ENCODE measurements around the gene WDR74. TPM values are rescaled to one million over a fixed set of nuclear protein-coding genes. Genes with fewer than 3 reads are reported as not detected.
A peak's percentile ranks its signal among the peaks of the same experiment; 100 is the strongest.

Gene WDR74
- total and polyA plus RNA-seq, 5 donors: 17.9 to 28.7 (median 25.2) TPM

DNA sequence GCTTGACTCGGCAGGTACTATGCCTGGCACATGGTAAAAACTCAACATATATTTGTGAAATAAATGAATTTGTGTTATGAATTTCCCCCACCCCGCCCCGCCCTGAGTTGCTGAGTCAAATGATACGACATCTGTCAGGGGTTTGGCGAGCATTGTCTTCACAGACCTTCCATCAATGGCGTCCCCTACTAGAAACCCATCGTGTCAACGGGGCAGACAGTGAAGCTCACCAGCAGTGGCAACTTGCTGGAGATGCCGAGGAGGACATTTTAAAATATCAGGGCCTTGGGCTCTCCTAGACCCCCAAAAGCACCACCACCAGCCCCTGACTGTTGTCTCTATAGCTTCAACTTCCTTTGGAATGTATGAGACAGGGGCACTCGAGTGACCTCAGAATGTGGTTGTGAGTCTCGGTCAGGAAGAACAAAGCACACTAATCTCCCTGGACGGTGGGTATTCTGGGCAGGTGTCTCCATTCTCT, 33.4 kb downstream of the WDR74 start:
- Histone ChIP-seq H3K27ac (ENCODE audit: low read length) (peak overlapping the region; percentile 95), H3K4me1 (ENCODE audit: control insufficient read depth, insufficient read depth, low read length) (peaks cover 3% of the 10 kb centered on the region), H3K27me3 (ENCODE audit: control insufficient read depth, insufficient read depth) (no peaks in the 10 kb centered on the region), H3K9me3 (ENCODE audit: control insufficient read depth, low read length) (no peaks in the 10 kb centered on the region), H3K4me3 (ENCODE audit: low read length) (peak overlapping the region; percentile 79)
- DNase-seq (peak in 1 of 3 donors; percentile 44), ATAC-seq (peak in 1 of 2 donors; percentile 7)
- 23% methylated on average over 12 of the region's 12 CpGs for WGBS
- intact Hi-C loops (cut with DNase I): no loop called here

DNA sequence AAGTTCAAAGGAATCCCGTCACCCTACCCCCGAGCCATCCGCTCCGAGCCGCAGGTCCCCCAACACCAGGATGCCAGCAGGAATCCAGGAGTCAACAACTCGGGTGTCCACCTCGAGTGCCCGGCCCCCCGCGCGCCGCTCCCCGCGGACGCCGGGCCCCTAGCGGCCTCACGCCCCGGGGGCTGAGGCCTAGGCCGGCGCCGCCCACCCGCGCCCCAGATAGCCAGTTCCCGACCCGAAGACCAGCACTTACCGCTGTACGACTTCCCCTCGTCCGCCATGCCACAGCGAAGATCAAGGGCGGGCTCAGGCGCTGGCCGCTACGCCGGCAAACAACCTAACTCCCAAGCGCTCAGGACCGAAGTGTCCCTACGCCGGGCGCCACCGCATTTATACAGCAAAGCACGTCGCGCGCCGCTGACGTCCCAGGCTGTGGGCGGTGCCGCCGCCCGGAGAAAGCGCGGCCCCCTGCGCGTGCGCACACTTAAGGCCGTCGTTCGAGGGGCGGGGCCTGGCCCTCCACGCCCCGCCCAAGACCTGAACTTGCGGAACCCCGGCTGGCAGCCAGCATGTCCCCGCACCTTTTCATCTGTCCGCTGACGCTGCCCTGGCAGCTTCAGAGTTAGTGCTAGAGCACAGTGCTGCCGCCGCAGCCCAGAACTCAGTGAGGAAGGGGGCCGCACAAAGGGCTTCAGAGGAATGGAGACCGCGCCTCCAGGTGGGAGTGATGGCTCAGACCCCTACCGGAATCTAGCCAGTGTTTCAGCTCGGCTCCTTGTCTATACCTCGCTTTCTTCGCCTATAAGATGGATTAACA, 34.1 kb downstream of the WDR74 start, which contains the start of gene NXF1:
NXF1 (minus strand) TSS at position 365 of the 817 bp plus-strand sequence; CDS start at position 281, 84 bp downstream.
- intact Hi-C loops (cut with DNase I): no loop called here
- Histone ChIP-seq H3K9me3 (ENCODE audit: control insufficient read depth, low read length) (no peaks in the 10 kb centered on the region), H3K27ac (ENCODE audit: low read length) (peak within 1 kb of the TSS; percentile 95), H3K4me1 (ENCODE audit: control insufficient read depth, insufficient read depth, low read length) (peaks cover 3% of the 10 kb centered on the region), H3K4me3 (ENCODE audit: low read length) (peak within 1 kb of the TSS; percentile 79), H3K27me3 (ENCODE audit: control insufficient read depth, insufficient read depth) (no peaks in the 10 kb centered on the region)
- under 1% methylated on average over 77 of the region's 77 CpGs for WGBS
- peak; percentile 94 to 95 for ATAC-seq
- DNase-seq: peak; percentile 94 to 98 (median 98)

DNA sequence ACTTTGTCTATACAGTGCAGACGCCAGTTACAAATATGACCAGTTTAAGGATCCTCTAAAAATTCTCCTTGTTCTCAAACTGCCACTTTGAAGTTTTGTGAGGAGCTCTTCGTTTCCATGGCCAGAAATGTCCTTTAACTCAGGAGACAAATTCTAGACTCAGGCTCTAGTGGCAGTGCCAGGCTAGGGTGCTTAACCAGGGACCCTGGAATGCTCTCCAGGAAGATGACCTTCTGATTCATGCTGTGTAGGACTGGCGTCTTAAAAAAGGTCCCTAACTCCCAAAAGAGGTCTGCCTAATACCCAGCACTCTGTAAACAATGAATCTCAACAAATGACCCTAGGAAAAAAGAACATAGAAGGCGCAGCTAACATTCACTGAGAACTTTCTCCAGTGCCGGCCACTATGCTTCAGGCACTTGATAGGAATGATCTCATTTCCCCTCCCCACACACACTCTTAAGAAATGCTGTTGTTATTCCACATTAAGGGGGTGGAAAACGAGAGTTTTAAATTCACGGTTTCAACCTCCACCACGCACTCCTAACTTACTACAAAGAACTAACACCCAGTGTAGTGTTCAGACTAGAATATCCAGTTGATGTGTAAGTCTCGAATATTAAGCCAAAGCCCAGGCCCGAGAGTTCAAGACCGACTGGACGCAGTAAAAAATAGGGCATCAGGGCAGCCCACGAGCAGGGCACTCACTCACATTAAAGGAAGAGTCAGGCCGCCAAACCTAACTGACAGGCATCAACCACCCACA, 34.9 kb downstream of the WDR74 start:
- ATAC-seq (peak in 1 of 2 donors; percentile 1), DNase-seq (peak in 1 of 3 donors; percentile 7)
- 2% methylated on average over 14 of the region's 14 CpGs for WGBS

DNA sequence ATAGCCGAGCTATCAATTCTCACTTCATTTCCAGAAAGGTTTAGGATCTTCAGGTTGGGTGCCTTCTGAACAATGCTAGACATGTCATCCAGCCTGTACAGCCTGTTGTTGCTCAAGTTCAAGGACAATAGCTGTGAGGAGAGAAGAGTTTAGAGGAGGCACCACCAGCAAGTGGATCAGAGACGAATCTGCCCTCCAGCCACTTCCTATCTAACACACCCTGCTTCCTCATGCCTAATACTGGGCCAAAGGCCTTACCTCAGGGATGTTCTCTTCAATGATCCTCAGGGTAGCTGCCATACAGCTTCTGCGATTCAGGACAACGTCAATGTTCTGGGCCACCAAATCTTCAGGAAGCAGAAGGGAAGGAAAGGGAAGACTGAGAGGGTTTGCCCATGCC, 38.3 kb downstream of the WDR74 start:
- intact Hi-C loops (cut with DNase I): loop anchor here in 1 of 4 donors (5.0 kb wide), 1 partner anchor 36 kb away; the partner anchor contains the start of gene WDR74
- Histone ChIP-seq H3K4me3 (ENCODE audit: low read length) (no peak overlapping the region), H3K4me1 (ENCODE audit: control insufficient read depth, insufficient read depth, low read length) (peaks cover 2% of the 10 kb centered on the region), H3K9me3 (ENCODE audit: control insufficient read depth, low read length) (no peaks in the 10 kb centered on the region), H3K27me3 (ENCODE audit: control insufficient read depth, insufficient read depth) (no peaks in the 10 kb centered on the region), H3K27ac (ENCODE audit: low read length) (no peak overlapping the region)
- ATAC-seq (no peak), DNase-seq (peak in 1 of 3 donors; percentile 12)
- 81% methylated on average over 4 of the region's 4 CpGs for WGBS

More for the DNA sequence above, 34.9 kb downstream of the WDR74 start:
- intact Hi-C loops (cut with DNase I): loop anchor here in 1 of 4 donors (5.0 kb wide), 1 partner anchor 33 kb away; the partner anchor contains the start of gene WDR74
- Histone ChIP-seq H3K9me3 (ENCODE audit: control insufficient read depth, low read length) (no peaks in the 10 kb centered on the region), H3K4me3 (ENCODE audit: low read length) (peak overlapping the region; percentile 79), H3K4me1 (ENCODE audit: control insufficient read depth, insufficient read depth, low read length) (peaks cover 3% of the 10 kb centered on the region), H3K27ac (ENCODE audit: low read length) (peak overlapping the region; percentile 91), H3K27me3 (ENCODE audit: control insufficient read depth, insufficient read depth) (no peaks in the 10 kb centered on the region)

DNA sequence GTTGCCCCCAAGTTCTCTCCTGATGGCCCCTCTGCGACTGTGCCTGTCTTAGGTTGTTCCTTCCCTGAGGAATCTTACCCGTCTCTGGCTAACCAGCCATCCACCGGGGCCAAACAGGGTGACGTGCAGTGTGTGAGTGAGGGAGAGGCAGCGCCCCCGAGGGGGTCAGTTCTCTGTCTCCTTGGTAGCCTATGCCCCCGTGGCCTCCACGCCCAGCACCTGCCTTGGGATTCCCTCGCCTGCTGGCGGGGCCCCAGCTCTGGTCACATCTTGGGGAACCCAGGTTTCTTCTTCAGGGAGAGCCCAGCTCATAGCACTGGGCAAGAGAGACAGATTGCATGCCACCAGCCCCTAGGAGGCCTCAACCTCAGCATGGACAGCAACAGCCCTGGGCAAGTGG, 39.9 kb downstream of the WDR74 start:
- H3K4me3 ChIP-seq (ENCODE audit: low read length): no peak overlapping the region
- no peaks in the 10 kb centered on the region for H3K4me1 ChIP-seq (ENCODE audit: control insufficient read depth, insufficient read depth, low read length)
- ATAC-seq: no peak
- H3K9me3 ChIP-seq (ENCODE audit: control insufficient read depth, low read length): no peaks in the 10 kb centered on the region
- no peaks in the 10 kb centered on the region for H3K27me3 ChIP-seq (ENCODE audit: control insufficient read depth, insufficient read depth)
- DNase-seq: peak in 1 of 3 donors; percentile 54
- 91% methylated on average over 10 of the region's 10 CpGs for WGBS
- intact Hi-C loops (cut with DNase I): no loop called here
- H3K27ac ChIP-seq (ENCODE audit: low read length): no peak overlapping the region

DNA sequence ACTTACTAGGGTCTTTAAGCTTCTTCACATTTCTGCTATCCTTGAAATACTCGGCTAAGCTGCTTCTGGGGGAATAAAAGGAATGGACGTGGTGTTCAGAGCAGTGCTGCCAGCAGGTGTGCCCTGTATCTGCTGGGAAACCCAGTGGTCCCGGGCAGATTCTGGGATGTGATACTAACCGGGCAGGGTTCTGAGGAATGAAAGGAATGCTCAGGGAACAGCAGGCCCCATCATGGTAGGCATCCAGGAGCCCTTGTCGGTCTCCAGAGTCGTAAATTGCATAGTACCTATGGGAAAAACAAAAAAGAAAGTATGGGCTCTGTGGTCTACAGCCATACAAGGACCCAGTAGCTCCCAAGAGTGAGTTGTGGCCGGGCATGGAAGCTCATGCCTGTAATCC, 43.1 kb downstream of the WDR74 start:
- ATAC-seq: no peak
- peak in 1 of 3 donors; percentile 6 for DNase-seq
- Histone ChIP-seq H3K27ac (ENCODE audit: low read length) (no peak overlapping the region), H3K4me1 (ENCODE audit: control insufficient read depth, insufficient read depth, low read length) (peaks cover 4% of the 10 kb centered on the region), H3K4me3 (ENCODE audit: low read length) (no peak overlapping the region), H3K9me3 (ENCODE audit: control insufficient read depth, low read length) (no peaks in the 10 kb centered on the region), H3K27me3 (ENCODE audit: control insufficient read depth, insufficient read depth) (no peaks in the 10 kb centered on the region)
- WGBS: 85% methylated on average over 7 of the region's 7 CpGs
- intact Hi-C loops (cut with DNase I): no loop called here

DNA sequence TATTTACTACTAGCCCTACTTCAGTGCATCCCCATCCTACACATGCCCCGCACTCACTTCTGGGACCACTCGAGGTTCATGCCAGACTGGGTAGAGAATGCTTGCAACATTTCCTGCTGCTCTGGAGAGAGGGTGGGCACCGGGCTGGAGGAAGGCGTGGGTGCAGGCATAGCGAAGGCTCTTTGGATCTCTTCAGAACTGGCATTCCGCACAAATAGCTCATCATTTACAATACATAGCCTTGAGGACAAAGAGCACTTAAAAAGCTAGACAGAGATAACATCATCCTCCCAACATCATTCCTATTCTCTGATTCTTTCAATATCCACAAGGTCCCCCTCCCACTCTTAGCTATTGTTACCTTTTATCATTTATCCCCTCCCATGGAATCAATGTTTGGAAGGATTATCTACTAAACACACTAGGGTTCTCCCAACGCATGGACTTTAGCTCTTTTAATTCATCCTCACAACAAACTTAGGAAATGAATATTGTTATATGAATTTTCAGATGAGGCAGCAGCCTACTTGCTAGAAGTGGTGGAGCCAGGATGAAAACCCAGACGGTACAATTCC, 45.1 kb downstream of the WDR74 start:
- H3K4me1 ChIP-seq (ENCODE audit: control insufficient read depth, insufficient read depth, low read length): peaks cover 6% of the 10 kb centered on the region
- ATAC-seq: no peak
- no peaks in the 10 kb centered on the region for H3K9me3 ChIP-seq (ENCODE audit: control insufficient read depth, low read length)
- no peak overlapping the region for H3K27ac ChIP-seq (ENCODE audit: low read length)
- peak in 1 of 3 donors; percentile 10 for DNase-seq
- no peaks in the 10 kb centered on the region for H3K27me3 ChIP-seq (ENCODE audit: control insufficient read depth, insufficient read depth)
- WGBS: 88% methylated on average over 8 of the region's 8 CpGs
- intact Hi-C loops (cut with DNase I): loop anchor here in 1 of 4 donors (5.0 kb wide), 1 partner anchor 38 kb away; the partner anchor contains the start of genes STX5 and TEX54
- no peak overlapping the region for H3K4me3 ChIP-seq (ENCODE audit: low read length)

DNA sequence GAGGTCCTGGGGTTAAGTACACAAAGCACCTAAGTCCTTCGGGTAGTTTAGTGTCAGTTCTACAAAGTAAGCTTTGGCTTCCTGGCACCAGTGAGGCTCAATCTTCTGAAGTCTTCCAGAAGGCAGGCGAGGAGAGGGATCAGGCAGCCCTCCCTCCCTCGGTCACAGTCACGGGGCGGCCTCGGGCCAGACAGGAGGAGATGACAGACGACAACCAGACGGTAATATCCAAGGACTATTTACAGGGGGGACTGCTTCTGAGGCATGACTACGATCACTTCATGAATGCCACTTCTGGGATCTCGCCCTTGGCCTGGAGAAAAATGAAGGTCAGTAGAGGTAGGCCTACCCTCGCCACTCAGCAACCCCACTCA, 47.2 kb downstream of the WDR74 start:
- DNase-seq (peak; percentile 46 to 82 (median 65)), ATAC-seq (peak; percentile 8 to 10)
- H3K4me3 ChIP-seq (ENCODE audit: low read length): peak overlapping the region; percentile 3
- no peaks in the 10 kb centered on the region for H3K27me3 ChIP-seq (ENCODE audit: control insufficient read depth, insufficient read depth)
- H3K27ac ChIP-seq (ENCODE audit: low read length): peak overlapping the region; percentile 73
- WGBS: 17% methylated on average over 11 of the region's 11 CpGs
- peaks cover 6% of the 10 kb centered on the region for H3K4me1 ChIP-seq (ENCODE audit: control insufficient read depth, insufficient read depth, low read length)
- intact Hi-C loops (cut with DNase I): loop anchor here in 1 of 4 donors (5.0 kb wide), 1 partner anchor 40 kb away; the partner anchor contains the start of genes STX5 and TEX54
- no peaks in the 10 kb centered on the region for H3K9me3 ChIP-seq (ENCODE audit: control insufficient read depth, low read length)

DNA sequence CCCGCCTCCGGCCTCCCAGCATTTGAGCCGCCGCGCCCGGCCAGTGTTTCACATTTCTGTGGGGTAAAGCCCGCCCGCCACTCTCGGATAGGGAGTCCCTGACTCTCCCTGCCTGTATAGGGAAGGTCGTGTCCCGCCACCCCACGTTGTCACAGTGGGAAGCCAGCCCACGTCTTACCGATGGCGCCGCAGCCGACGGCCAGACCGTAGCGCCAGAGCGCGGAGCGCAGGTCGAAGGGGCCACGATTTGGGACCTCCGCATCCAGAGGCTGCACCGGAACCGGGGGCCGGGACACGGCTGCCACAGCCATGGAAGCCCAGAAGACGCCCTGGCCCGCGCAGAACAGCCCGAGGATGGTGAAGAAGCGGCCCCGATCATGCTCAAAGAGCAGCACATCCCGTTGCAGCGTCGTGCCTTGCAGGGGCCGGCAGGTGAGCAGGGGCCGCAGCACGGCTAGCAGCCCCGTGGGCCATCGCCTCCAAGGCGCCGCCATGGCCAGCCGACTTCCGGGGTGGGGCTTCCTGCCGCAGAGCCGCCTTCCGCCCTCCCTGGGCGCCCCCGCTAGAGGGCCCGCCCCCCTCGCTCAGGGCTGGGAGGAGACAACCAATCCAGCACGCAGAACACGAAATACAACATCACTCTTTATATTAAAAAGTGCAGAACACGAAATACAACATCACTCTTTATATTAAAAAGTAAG, 47.7 kb downstream of the WDR74 start, which contains the start of gene TMEM223:
TMEM223 (minus strand) TSS at position 506 of the 701 bp plus-strand sequence; CDS start at position 494, 12 bp downstream.
- under 1% methylated on average over 58 of the region's 58 CpGs for WGBS
- H3K4me1 ChIP-seq (ENCODE audit: control insufficient read depth, insufficient read depth, low read length): peaks cover 6% of the 10 kb centered on the region

DNA sequence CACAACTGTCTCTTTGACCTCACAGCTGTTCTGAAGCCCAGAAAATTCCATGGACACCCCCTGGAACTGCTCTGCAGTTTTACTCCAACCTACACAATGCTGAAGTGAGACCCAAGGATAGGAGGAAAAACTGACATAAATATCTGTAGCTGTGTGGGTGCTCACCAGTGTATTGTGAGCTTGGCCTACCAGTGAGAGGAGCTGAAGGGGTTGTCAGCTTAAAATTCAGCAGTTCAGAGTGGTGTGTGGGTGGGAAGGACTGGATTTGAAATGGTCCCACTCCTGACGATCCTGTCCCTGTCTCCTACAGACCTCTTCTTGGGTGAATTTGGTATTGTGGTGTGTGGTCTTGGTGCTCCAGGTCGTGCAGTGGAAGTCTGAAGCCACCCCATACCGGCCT, 49.8 kb downstream of the WDR74 start:
- 50% methylated on average over 3 of the region's 3 CpGs for WGBS
- DNase-seq (no peak), ATAC-seq (no peak)
- H3K9me3 ChIP-seq (ENCODE audit: control insufficient read depth, low read length): no peaks in the 10 kb centered on the region
- H3K27ac ChIP-seq (ENCODE audit: low read length): no peak overlapping the region
- intact Hi-C loops (cut with DNase I): loop anchor here in 3 of 4 donors (5.0 to 10.0 kb wide), 2 partner anchors 73 to 75 kb away; no protein-coding TSS in a partner anchor
- H3K27me3 ChIP-seq (ENCODE audit: control insufficient read depth, insufficient read depth): no peaks in the 10 kb centered on the region
- peaks cover 6% of the 10 kb centered on the region for H3K4me1 ChIP-seq (ENCODE audit: control insufficient read depth, insufficient read depth, low read length)
- no peak overlapping the region for H3K4me3 ChIP-seq (ENCODE audit: low read length)

More for the DNA sequence above, 47.7 kb downstream of the WDR74 start, which contains the start of gene TMEM223:
- intact Hi-C loops (cut with DNase I): loop anchor here in 1 of 4 donors (5.0 kb wide), 1 partner anchor 41 kb away; the partner anchor contains the start of genes STX5 and TEX54
- Histone ChIP-seq H3K27me3 (ENCODE audit: control insufficient read depth, insufficient read depth) (no peaks in the 10 kb centered on the region), H3K9me3 (ENCODE audit: control insufficient read depth, low read length) (no peaks in the 10 kb centered on the region), H3K4me3 (ENCODE audit: low read length) (peak within 1 kb of the TSS; percentile 72), H3K27ac (ENCODE audit: low read length) (peak within 1 kb of the TSS; percentile 73)
- ATAC-seq: peak; percentile 91
- DNase-seq: peak; percentile 92 to 96 (median 96)

Data from right cardiac atrium (tissue), 5 donors.